Nephron progenitor cell (in vitro differentiated cells): ENCODE results near the gene MED26.

Source experiments
- DNase-seq: peaks from one replicate; pipeline ENCODE4 v3.0.0; 2021
- H3K27ac Mint-ChIP-seq: 2 replicates; pipeline ENCODE4 v1.8.0; 2021; ENCODE audit warnings: mild to moderate bottlenecking, moderate library complexity, mixed read lengths
- H3K27me3 Mint-ChIP-seq: 2 replicates; pipeline ENCODE4 v1.8.0; 2021; ENCODE audit warnings: mild to moderate bottlenecking, low read depth, mixed read lengths; ENCODE audit not compliant: poor library complexity
- H3K36me3 Mint-ChIP-seq: 2 replicates; pipeline ENCODE4 v1.8.0; 2021; ENCODE audit warnings: low read depth, mixed read lengths
- H3K4me1 Mint-ChIP-seq: 2 replicates; pipeline ENCODE4 v1.8.0; 2021; ENCODE audit warnings: mixed read lengths
- H3K4me3 Mint-ChIP-seq: 2 replicates; pipeline ENCODE4 v1.8.0; 2021; ENCODE audit warnings: mild to moderate bottlenecking, moderate library complexity, mixed read lengths
- H3K9me3 Mint-ChIP-seq: 2 replicates; pipeline ENCODE4 v1.8.0; 2021; ENCODE audit warnings: mild to moderate bottlenecking, moderate library complexity, mixed read lengths
- CTCF ChIP-seq: fragments of 200-600 bp; sonication (generic); IDR thresholded peaks from 2 replicates; pipeline ENCODE4 v1.5.0; 2021; ENCODE audit warnings: antibody characterized with exemption

The MED26 gene

GRCh38 chr19:16640951-16641350 lies 12.9 kb upstream of the MED26 start:
- peaks cover 73% of the 10 kb centered on the region for H3K36me3 Mint-ChIP-seq

GRCh38 chr19:16638666-16639065 lies 10.7 kb upstream of the MED26 start:
- H3K4me3 Mint-ChIP-seq, result no peak overlapping the region
- TF ChIP-seq CTCF, result no peak
- peaks cover 11% of the 10 kb centered on the region for H3K4me1 Mint-ChIP-seq
- H3K9me3 Mint-ChIP-seq, result no peaks in the 10 kb centered on the region
- peak overlapping the region; percentile 46 for H3K27ac Mint-ChIP-seq
- no peak for DNase-seq
- H3K36me3 Mint-ChIP-seq, result peaks cover 58% of the 10 kb centered on the region
- no peaks in the 10 kb centered on the region for H3K27me3 Mint-ChIP-seq

More at GRCh38 chr19:16640951-16641350, 12.9 kb upstream of the MED26 start:
- DNase-seq, result no peak
- no peak overlapping the region for H3K4me3 Mint-ChIP-seq
- H3K27me3 Mint-ChIP-seq, result no peaks in the 10 kb centered on the region
- no peak overlapping the region for H3K27ac Mint-ChIP-seq
- no peak for TF ChIP-seq CTCF
- no peaks in the 10 kb centered on the region for H3K9me3 Mint-ChIP-seq
- H3K4me1 Mint-ChIP-seq, result peaks cover 11% of the 10 kb centered on the region

GRCh38 chr19:16637535-16637934 lies 9.5 kb upstream of the MED26 start:
- H3K9me3 Mint-ChIP-seq, result no peaks in the 10 kb centered on the region
- H3K36me3 Mint-ChIP-seq, result peaks cover 53% of the 10 kb centered on the region
- H3K4me1 Mint-ChIP-seq, result peaks cover 11% of the 10 kb centered on the region
- no peaks in the 10 kb centered on the region for H3K27me3 Mint-ChIP-seq
- TF ChIP-seq CTCF, result no peak
- H3K4me3 Mint-ChIP-seq, result no peak overlapping the region
- H3K27ac Mint-ChIP-seq, result peak overlapping the region; percentile 96
- DNase-seq, result no peak

- Mint-ChIP-seq H3K9me3 (no peaks in the 10 kb centered on the region), H3K36me3 (peaks cover 30% of the 10 kb centered on the region), H3K27ac (peak overlapping the region; percentile 79), H3K4me3 (no peak overlapping the region), H3K4me1 (peaks cover 18% of the 10 kb centered on the region), H3K27me3 (no peaks in the 10 kb centered on the region)
- no peak for DNase-seq
- no peak for TF ChIP-seq CTCF
Measured at GRCh38 chr19:16631465-16631864, 3.5 kb upstream of the MED26 start.

GRCh38 chr19:16628984-16629691 lies 1.1 kb upstream of the MED26 start:
- H3K9me3 Mint-ChIP-seq, result no peaks in the 10 kb centered on the region
- peaks cover 29% of the 10 kb centered on the region for H3K4me1 Mint-ChIP-seq
- peak overlapping the region; percentile 43 for H3K27ac Mint-ChIP-seq
- no peak for TF ChIP-seq CTCF
- peaks cover 26% of the 10 kb centered on the region for H3K36me3 Mint-ChIP-seq
- no peaks in the 10 kb centered on the region for H3K27me3 Mint-ChIP-seq
- peak; percentile 32 for DNase-seq
- peak overlapping the region; percentile 95 for H3K4me3 Mint-ChIP-seq

- DNase-seq, result no peak
- Mint-ChIP-seq H3K27ac (no peak overlapping the region), H3K9me3 (no peaks in the 10 kb centered on the region), H3K36me3 (peaks cover 24% of the 10 kb centered on the region), H3K27me3 (no peaks in the 10 kb centered on the region), H3K4me3 (peak overlapping the region; percentile 95), H3K4me1 (peaks cover 29% of the 10 kb centered on the region)
- TF ChIP-seq CTCF, result no peak
Measured at GRCh38 chr19:16627928-16628182, 149 bp downstream of the MED26 start.
